Activated naive CD8-positive, alpha-beta T cell treated with anti-CD3 and anti-CD28 coated beads for 36 hours (primary cell): ENCODE data around the gene CNTD1. TPM values are rescaled to one million over a fixed set of nuclear protein-coding genes. Genes with fewer than 3 reads are reported as not detected.
A peak's percentile ranks its signal among the peaks of the same experiment; 100 is the strongest.
"Not testable (repeated sequence)": the region's sequence is repeated elsewhere in the genome, so short reads cannot be mapped to it uniquely, and the experiment has no call there.

Experiments used
- DNase-seq: peaks from one replicate; pipeline ENCODE4 v3.0.0; 2021
- H3K27ac Mint-ChIP-seq: one replicate; pipeline ENCODE4 v1.8.0; 2022; ENCODE audit warnings: mild to moderate bottlenecking, moderate library complexity, mixed read lengths
- H3K27me3 Mint-ChIP-seq: one replicate; pipeline ENCODE4 v1.8.0; 2022; ENCODE audit warnings: mild to moderate bottlenecking, mixed read lengths
- H3K36me3 Mint-ChIP-seq: one replicate; pipeline ENCODE4 v1.8.0; 2021; ENCODE audit warnings: mild to moderate bottlenecking, mixed read lengths
- H3K4me1 Mint-ChIP-seq: one replicate; pipeline ENCODE4 v1.8.0; 2021; ENCODE audit warnings: mixed read lengths
- H3K4me3 Mint-ChIP-seq: one replicate; pipeline ENCODE4 v1.8.0; 2022; ENCODE audit warnings: mild to moderate bottlenecking, moderate library complexity, mixed read lengths
- H3K9me3 Mint-ChIP-seq: one replicate; pipeline ENCODE4 v1.8.0; 2022; ENCODE audit warnings: mixed read lengths
- total RNA-seq, 2 experiments: library from RNA; stranded (reverse); gene quantifications; one replicate each; pipeline ENCODE4 v1.2.3, GENCODE V29; 2021

The CNTD1 gene
- total RNA-seq, result not detected

DNA sequence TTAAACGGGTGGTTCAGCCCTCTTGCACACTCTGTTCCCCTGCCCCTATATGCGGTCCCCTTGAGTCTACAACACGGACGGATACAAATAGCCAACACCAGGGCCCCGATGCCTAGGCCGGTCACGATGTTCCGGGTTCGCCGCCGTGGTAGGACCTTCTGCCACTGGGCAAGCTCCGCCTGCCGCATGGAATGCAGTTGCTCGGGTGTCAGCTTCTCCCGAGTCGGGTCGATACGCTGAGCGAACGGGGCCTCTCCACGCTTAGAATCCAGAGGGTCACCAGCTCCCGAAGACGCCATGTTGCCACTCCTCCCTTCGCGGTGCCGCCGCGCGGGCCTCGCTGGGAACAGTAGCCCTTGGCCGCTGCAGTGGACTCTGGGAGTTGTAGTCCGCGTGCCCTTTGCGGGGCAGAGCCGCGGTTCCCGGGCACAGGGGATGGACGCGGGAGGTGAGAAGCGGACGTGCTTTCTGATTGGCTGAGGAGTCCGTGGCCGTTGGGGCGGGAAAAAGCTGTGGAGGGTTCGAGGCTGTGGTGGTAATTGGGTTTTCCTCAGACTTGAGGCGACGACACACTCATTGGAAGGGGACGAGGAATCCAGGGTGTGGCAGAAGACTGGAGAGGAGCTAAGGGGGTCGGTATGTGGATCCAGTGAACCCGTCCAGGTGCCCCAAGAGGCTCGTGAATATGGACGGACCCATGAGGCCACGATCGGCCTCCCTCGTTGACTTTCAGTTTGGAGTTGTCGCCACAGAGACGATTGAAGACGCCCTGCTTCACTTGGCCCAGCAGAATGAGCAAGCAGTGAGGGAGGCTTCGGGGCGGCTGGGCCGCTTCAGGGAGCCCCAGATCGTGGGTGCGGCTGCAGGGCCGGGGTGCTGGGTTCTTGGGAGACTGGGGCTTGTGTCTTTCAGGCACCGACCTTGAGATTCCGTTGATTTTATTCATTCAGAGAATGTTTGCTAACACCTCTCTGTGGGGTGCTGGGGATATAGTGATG lies at the start of gene CNTD1, which contains the start of gene COA3:
Gene CNTD1 (plus strand): TSS at position 479 of the 998 bp plus-strand sequence. CDS start 207 bp downstream, at position 686.
Gene COA3 (minus strand): TSS at position 322 of the 998 bp plus-strand sequence. CDS start 23 bp downstream, at position 299.
- Mint-ChIP-seq H3K27me3 (no peaks in the 10 kb centered on the region), H3K4me1 (peaks cover 10% of the 10 kb centered on the region), H3K9me3 (peaks cover 4% of the 10 kb centered on the region), H3K27ac (peak within 1 kb of the TSS; percentile 69), H3K4me3 (peak within 1 kb of the TSS; percentile 90), H3K36me3 (peaks cover 6% of the 10 kb centered on the region)
- DNase-seq, result peak; percentile 87

DNA sequence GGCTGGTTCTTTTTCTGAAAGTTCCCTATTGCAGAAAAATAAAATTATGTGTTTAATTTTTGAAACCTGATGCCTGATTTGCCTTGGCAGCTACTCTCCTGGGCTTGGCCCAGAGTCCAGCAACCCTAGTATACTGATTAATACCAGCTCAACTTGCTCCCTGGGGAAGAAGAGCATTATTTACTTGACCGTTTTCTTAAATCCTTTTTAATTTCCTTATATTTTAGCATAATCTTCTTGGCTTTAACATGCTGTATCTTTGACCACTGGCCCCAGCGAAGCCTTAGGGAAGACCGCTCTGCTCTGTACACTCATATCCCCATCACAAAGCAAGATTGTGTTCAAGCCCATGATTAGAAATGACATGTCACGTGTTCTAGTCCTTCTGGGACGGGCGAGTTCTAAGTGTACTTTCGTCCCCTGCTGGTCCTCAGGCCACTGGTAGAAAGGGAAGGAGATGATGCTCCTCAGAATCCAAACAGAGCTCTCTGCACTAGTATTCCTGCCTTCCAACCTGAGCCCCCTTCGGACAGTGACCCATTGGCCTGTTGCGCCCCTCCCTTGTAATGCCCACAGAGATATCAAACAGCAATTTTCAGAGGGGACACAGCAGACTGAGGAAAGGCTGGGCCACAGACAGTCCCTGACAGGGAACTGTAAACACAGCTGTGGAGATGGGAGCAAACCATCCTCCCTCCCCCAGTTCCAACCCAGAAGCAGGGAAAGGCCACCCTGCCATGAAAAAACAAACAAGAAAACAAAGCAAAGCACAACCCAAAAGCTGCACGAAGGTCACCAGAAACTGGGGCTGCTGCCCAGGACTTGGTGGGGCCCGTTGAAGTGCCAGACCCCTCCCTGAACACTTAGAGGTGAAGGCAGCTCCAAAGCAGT lies 49.5 kb upstream of the CNTD1 start:
- Mint-ChIP-seq H3K4me3 (no peak overlapping the region), H3K27me3 (peaks cover 16% of the 10 kb centered on the region)

GRCh38 chr17:42750739-42751344 lies 47.8 kb upstream of the CNTD1 start:
- Mint-ChIP-seq H3K9me3 (no peaks in the 10 kb centered on the region), H3K4me3 (no peak overlapping the region), H3K27ac (no peak overlapping the region), H3K4me1 (no peaks in the 10 kb centered on the region), H3K36me3 (no peaks in the 10 kb centered on the region), H3K27me3 (peaks cover 29% of the 10 kb centered on the region)
- no peak for DNase-seq

More for the DNA sequence above, 49.5 kb upstream of the CNTD1 start:
- Mint-ChIP-seq H3K4me1 (peaks cover 6% of the 10 kb centered on the region), H3K36me3 (no peaks in the 10 kb centered on the region), H3K9me3 (peaks cover 2% of the 10 kb centered on the region), H3K27ac (no peak overlapping the region)
- DNase-seq, result no peak

GRCh38 chr17:42751628-42752027 lies 47.0 kb upstream of the CNTD1 start:
- Mint-ChIP-seq H3K27ac (no peak overlapping the region), H3K9me3 (no peaks in the 10 kb centered on the region), H3K4me1 (no peaks in the 10 kb centered on the region), H3K4me3 (no peak overlapping the region), H3K27me3 (peaks cover 31% of the 10 kb centered on the region), H3K36me3 (no peaks in the 10 kb centered on the region)
- DNase-seq, result no peak

DNA sequence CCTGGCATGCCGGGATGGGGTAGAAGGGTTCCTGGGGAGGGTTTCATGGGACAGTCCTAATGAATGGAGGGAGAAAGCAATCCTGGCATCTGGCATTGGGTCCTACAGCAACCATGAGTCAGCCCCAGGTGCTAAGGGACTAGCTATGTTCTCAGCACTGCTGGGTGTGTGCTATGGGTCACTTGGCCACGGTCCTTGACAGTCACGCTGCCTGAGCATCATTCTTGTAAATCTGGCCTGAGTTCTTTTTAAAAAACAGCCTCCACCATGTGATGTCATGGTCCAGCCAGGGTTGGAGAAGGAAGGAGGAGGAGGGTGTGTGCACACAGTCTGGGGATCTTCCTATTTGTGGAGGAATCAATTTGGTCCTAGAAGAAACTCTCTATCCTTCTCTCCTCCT lies 43.9 kb upstream of the CNTD1 start:
- Mint-ChIP-seq H3K9me3 (no peaks in the 10 kb centered on the region), H3K27ac (no peak overlapping the region), H3K27me3 (peaks cover 50% of the 10 kb centered on the region), H3K4me3 (no peak overlapping the region), H3K4me1 (no peaks in the 10 kb centered on the region), H3K36me3 (no peaks in the 10 kb centered on the region)
- no peak for DNase-seq

GRCh38 chr17:42759982-42760651 lies 38.5 kb upstream of the CNTD1 start:
- peak overlapping the region; percentile 41 for H3K4me3 Mint-ChIP-seq
- peaks cover 6% of the 10 kb centered on the region for H3K4me1 Mint-ChIP-seq
- H3K27ac Mint-ChIP-seq, result no peak overlapping the region
- peaks cover 73% of the 10 kb centered on the region for H3K27me3 Mint-ChIP-seq
- H3K9me3 Mint-ChIP-seq, result no peaks in the 10 kb centered on the region
- H3K36me3 Mint-ChIP-seq, result no peaks in the 10 kb centered on the region
- no peak for DNase-seq

DNA sequence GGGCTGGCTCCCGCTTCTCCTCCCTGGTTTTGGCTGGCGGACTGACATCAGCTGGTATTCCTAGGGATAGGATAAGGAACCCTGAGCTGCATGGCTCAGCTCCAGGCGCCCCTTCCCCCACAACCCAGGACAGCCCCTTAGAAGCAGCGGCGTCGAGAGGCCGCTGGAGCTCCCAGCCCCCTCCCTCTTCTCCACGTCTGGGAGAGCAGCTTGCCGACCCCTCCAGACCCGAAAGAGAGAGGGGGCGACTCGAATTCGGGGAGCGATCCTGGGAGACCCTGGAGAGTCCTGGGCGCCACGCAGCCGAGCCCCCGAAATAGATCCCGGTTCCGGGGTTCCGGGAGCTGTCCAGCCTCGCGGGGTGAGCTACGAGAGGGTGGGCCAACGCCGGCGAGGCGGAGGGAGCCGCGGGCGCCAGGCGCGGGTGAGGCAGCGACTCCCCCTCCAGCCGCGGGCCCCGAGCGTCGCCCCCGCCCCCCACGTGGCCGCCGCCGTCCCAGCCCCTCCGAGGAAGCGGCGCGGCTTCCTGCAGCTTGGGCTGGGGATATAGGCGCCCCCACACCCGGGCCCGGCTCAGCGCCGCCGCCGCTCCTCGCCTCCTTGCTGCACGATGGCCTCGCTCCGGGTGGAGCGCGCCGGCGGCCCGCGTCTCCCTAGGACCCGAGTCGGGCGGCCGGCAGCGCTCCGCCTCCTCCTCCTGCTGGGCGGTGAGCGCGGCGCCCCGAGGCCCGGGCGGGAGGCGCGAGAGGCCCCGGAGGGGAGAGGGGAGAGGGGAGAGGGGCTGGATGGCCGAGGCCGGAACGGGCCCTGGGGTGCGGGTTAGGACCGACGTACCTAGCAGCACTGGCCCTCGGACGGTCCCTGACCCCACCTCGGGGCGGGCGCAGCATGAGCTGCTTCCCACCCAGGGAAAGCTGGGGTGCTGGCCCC lies 37.7 kb upstream of the CNTD1 start, which contains the start of gene RAMP2:
Gene RAMP2 (plus strand): TSS at position 576 of the 930 bp plus-strand sequence. CDS start 35 bp downstream, at position 611.
- peaks cover 6% of the 10 kb centered on the region for H3K4me1 Mint-ChIP-seq
- peak within 1 kb of the TSS; percentile 41 for H3K4me3 Mint-ChIP-seq
- H3K9me3 Mint-ChIP-seq, result no peaks in the 10 kb centered on the region
- H3K36me3 Mint-ChIP-seq, result no peaks in the 10 kb centered on the region
- H3K27me3 Mint-ChIP-seq, result peaks cover 76% of the 10 kb centered on the region
- peak; percentile 32 for DNase-seq
- H3K27ac Mint-ChIP-seq, result no peak within 1 kb of the TSS

DNA sequence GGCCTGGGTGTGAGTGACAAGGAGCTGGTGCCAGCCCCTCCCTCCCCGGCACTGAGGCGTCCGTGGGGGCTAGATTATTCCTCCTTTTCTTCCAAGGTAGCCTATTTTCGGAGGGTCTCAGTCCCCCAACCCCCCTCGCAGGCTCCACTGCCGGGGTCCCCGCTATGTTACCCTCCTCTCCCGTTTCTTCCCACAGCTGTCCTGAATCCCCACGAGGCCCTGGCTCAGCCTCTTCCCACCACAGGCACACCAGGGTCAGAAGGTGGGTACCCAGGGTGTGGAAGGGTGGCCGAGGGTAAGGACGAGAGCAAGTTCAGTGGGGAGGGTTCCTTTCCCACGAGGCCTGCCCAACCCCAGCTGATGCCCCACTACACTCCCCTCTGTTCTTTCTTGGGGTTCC lies 37.0 kb upstream of the CNTD1 start:
- no peak for DNase-seq
- no peak overlapping the region for H3K27ac Mint-ChIP-seq
- no peaks in the 10 kb centered on the region for H3K9me3 Mint-ChIP-seq
- H3K27me3 Mint-ChIP-seq, result peaks cover 70% of the 10 kb centered on the region
- H3K4me1 Mint-ChIP-seq, result peaks cover 6% of the 10 kb centered on the region
- no peaks in the 10 kb centered on the region for H3K36me3 Mint-ChIP-seq
- H3K4me3 Mint-ChIP-seq, result peak overlapping the region; percentile 29

DNA sequence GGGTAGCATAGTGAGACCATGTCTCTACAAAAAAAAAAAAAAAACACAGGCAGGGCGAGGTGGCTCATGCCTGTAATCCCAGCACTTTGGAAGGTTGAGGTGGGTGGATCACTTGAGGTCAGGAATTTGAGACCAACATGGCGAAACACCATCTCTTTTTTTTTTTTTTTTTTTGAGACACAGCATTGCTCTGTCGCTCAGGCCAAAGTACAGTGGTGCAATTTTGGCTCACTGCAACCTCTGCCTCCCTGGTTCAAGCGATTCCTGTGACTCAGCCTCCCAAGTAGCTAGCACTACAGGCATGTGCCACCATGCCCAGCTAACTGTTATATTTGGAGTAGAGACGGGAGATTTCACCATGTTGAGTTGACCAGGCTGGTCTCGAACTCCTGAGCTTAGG lies 32.5 kb upstream of the CNTD1 start:
- no peaks in the 10 kb centered on the region for H3K9me3 Mint-ChIP-seq
- peaks cover 1% of the 10 kb centered on the region for H3K4me1 Mint-ChIP-seq
- DNase-seq, result no peak
- H3K27ac Mint-ChIP-seq, result no peak overlapping the region
- H3K27me3 Mint-ChIP-seq, result peaks cover 42% of the 10 kb centered on the region
- no peaks in the 10 kb centered on the region for H3K36me3 Mint-ChIP-seq
- no peak overlapping the region for H3K4me3 Mint-ChIP-seq

DNA sequence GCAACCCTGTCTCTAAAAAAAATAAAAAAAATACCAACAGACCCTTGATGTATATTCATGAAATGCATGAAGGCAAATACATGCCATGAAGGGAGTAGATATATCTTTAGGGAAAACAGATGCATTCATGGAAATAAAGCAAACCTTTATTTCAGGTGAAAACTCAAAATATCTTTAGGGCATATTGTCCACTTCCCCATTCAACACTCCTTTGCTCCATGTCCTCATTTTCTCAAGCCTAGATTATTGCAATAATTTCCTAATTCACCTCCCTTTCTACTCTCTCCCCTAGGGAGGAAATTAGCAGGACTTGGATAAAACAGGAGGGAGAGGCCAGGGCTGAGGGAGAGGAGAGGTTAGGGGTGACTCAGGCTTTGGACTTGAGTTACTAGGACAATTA lies 31.1 kb upstream of the CNTD1 start:
- H3K4me1 Mint-ChIP-seq, result peaks cover 5% of the 10 kb centered on the region
- no peak overlapping the region for H3K4me3 Mint-ChIP-seq
- no peak for DNase-seq
- H3K36me3 Mint-ChIP-seq, result peaks cover 3% of the 10 kb centered on the region
- H3K9me3 Mint-ChIP-seq, result no peaks in the 10 kb centered on the region
- peaks cover 28% of the 10 kb centered on the region for H3K27me3 Mint-ChIP-seq
- no peak overlapping the region for H3K27ac Mint-ChIP-seq

DNA sequence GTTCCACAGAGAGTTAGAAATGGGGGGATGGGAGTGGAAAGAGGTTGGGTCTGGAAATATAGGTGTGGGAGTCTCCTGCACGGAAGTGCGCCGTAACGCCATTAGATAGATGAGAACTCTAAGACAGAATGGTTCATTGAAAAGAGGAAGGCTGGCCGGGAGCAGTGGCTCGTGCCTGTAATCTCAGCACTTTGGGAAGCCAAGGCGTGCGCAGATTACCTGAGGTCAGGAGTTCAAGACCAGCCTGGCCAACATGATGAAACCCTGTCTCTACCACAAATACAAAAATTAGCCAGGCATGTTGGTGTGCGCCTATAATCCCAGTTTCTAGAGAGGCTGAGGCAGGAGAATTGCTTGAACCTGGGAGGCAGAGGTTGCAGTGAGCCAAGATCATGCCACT lies 30.7 kb upstream of the CNTD1 start:
- DNase-seq, H3K9me3 Mint-ChIP-seq, H3K4me1 Mint-ChIP-seq, H3K36me3 Mint-ChIP-seq, H3K4me3 Mint-ChIP-seq, H3K27ac Mint-ChIP-seq: not testable (repeated sequence)
- peaks cover 24% of the 10 kb centered on the region for H3K27me3 Mint-ChIP-seq

GRCh38 chr17:42769964-42770363 lies 28.7 kb upstream of the CNTD1 start:
- not testable (repeated sequence) for H3K27ac Mint-ChIP-seq, H3K4me3 Mint-ChIP-seq, DNase-seq, H3K9me3 Mint-ChIP-seq
- Mint-ChIP-seq H3K27me3 (peaks cover 11% of the 10 kb centered on the region), H3K4me1 (peaks cover 16% of the 10 kb centered on the region), H3K36me3 (peaks cover 11% of the 10 kb centered on the region)

- H3K27me3 Mint-ChIP-seq, result no peaks in the 10 kb centered on the region
- no peak for DNase-seq
- peak overlapping the region; percentile 99 for H3K4me3 Mint-ChIP-seq
- no peaks in the 10 kb centered on the region for H3K9me3 Mint-ChIP-seq
- H3K27ac Mint-ChIP-seq, result peak overlapping the region; percentile 93
- H3K4me1 Mint-ChIP-seq, result peaks cover 16% of the 10 kb centered on the region
- peaks cover 24% of the 10 kb centered on the region for H3K36me3 Mint-ChIP-seq
Measured at GRCh38 chr17:42772945-42773289, 25.7 kb upstream of the CNTD1 start.
